ENCODE data around the gene OR4E2. TPM values are rescaled to one million over a fixed set of nuclear protein-coding genes. Genes with fewer than 3 reads are reported as not detected.
"Not testable (repeated sequence)": the region's sequence is repeated elsewhere in the genome, so short reads cannot be mapped to it uniquely, and the experiment has no call there.

Gene OR4E2
- total RNA-seq, 2 experiments from 2014 or later = not detected

- no peak for DNase-seq
- ATAC-seq (ENCODE audit: low read depth) = no peak
- Mint-ChIP-seq H3K9me3 (no peaks in the 10 kb centered on the region), H3K4me1 (no peaks in the 10 kb centered on the region), H3K4me3 (no peak overlapping the region), H3K27ac (no peak overlapping the region), H3K36me3 (no peaks in the 10 kb centered on the region), H3K27me3 (peaks cover 27% of the 10 kb centered on the region)
- POLR2A ChIA-PET = no interaction called here
These were observed 14.7 kb downstream of the OR4E2 start for GRCh38 chr14:21668377-21668776.

GRCh38 chr14:21669284-21669683 lies 15.6 kb downstream of the OR4E2 start:
- Mint-ChIP-seq H3K9me3 (no peaks in the 10 kb centered on the region), H3K4me1 (no peaks in the 10 kb centered on the region)
- POLR2A ChIA-PET = no interaction called here

GRCh38 chr14:21671371-21671770 lies 17.7 kb downstream of the OR4E2 start:
- H3K4me1 Mint-ChIP-seq = no peaks in the 10 kb centered on the region
- POLR2A ChIA-PET = no interaction called here
- DNase-seq = no peak
- no peak for ATAC-seq (ENCODE audit: low read depth)
- H3K27ac Mint-ChIP-seq = no peak overlapping the region
- H3K4me3 Mint-ChIP-seq = no peak overlapping the region
- H3K27me3 Mint-ChIP-seq = peaks cover 21% of the 10 kb centered on the region
- H3K36me3 Mint-ChIP-seq = no peaks in the 10 kb centered on the region
- H3K9me3 Mint-ChIP-seq = peaks cover 1% of the 10 kb centered on the region

More at GRCh38 chr14:21669284-21669683, 15.6 kb downstream of the OR4E2 start:
- H3K4me3 Mint-ChIP-seq = no peak overlapping the region
- ATAC-seq (ENCODE audit: low read depth) = no peak
- DNase-seq = no peak
- no peaks in the 10 kb centered on the region for H3K36me3 Mint-ChIP-seq
- peaks cover 27% of the 10 kb centered on the region for H3K27me3 Mint-ChIP-seq
- H3K27ac Mint-ChIP-seq = no peak overlapping the region

GRCh38 chr14:21672116-21672515 lies 18.5 kb downstream of the OR4E2 start:
- POLR2A ChIA-PET = no interaction called here
- H3K36me3 Mint-ChIP-seq = no peaks in the 10 kb centered on the region
- DNase-seq (no peak), ATAC-seq (ENCODE audit: low read depth) (no peak)
- H3K4me3 Mint-ChIP-seq = no peak overlapping the region
- peaks cover 1% of the 10 kb centered on the region for H3K9me3 Mint-ChIP-seq
- peaks cover 21% of the 10 kb centered on the region for H3K27me3 Mint-ChIP-seq
- no peak overlapping the region for H3K27ac Mint-ChIP-seq
- H3K4me1 Mint-ChIP-seq = no peaks in the 10 kb centered on the region

- no peak for DNase-seq
- Mint-ChIP-seq H3K4me3 (no peak within 1 kb of the TSS), H3K27ac (no peak within 1 kb of the TSS), H3K27me3 (peaks cover 24% of the 10 kb centered on the region), H3K9me3 (peaks cover 1% of the 10 kb centered on the region), H3K36me3 (no peaks in the 10 kb centered on the region), H3K4me1 (no peaks in the 10 kb centered on the region)
- POLR2A ChIA-PET = no interaction called here
- ATAC-seq (ENCODE audit: low read depth) = no peak
These were observed 20.1 kb downstream of the OR4E2 start, which contains the start of gene OR4E1 for GRCh38 chr14:21673718-21674117. Gene OR4E1 (minus strand): TSS chr14:21673818. CDS start chr14:21670935, 2,883 bp downstream.

GRCh38 chr14:21675566-21675965 lies 21.9 kb downstream of the OR4E2 start:
- no peak overlapping the region for H3K27ac Mint-ChIP-seq
- no peaks in the 10 kb centered on the region for H3K36me3 Mint-ChIP-seq
- no peaks in the 10 kb centered on the region for H3K4me1 Mint-ChIP-seq
- peaks cover 17% of the 10 kb centered on the region for H3K27me3 Mint-ChIP-seq
- no peak for DNase-seq
- no peak overlapping the region for H3K4me3 Mint-ChIP-seq
- POLR2A ChIA-PET = no interaction called here
- ATAC-seq (ENCODE audit: low read depth) = no peak
- peaks cover 1% of the 10 kb centered on the region for H3K9me3 Mint-ChIP-seq

GRCh38 chr14:21680072-21680471 lies 26.4 kb downstream of the OR4E2 start:
- Mint-ChIP-seq H3K27ac (no peak overlapping the region), H3K27me3 (peaks cover 22% of the 10 kb centered on the region), H3K4me1 (no peaks in the 10 kb centered on the region), H3K4me3 (no peak overlapping the region), H3K36me3 (no peaks in the 10 kb centered on the region), H3K9me3 (peaks cover 1% of the 10 kb centered on the region)
- ATAC-seq (ENCODE audit: low read depth) = no peak
- DNase-seq = no peak
- POLR2A ChIA-PET = no interaction called here

- H3K27ac Mint-ChIP-seq = no peak overlapping the region
- no peak for ATAC-seq (ENCODE audit: low read depth)
- H3K27me3 Mint-ChIP-seq = peaks cover 31% of the 10 kb centered on the region
- no peaks in the 10 kb centered on the region for H3K36me3 Mint-ChIP-seq
- H3K4me1 Mint-ChIP-seq = no peaks in the 10 kb centered on the region
- POLR2A ChIA-PET = no interaction called here
- no peak for DNase-seq
- no peaks in the 10 kb centered on the region for H3K9me3 Mint-ChIP-seq
- H3K4me3 Mint-ChIP-seq = no peak overlapping the region
These were observed 32.8 kb downstream of the OR4E2 start for GRCh38 chr14:21686468-21686867.

GRCh38 chr14:21694425-21694824 lies 40.8 kb downstream of the OR4E2 start:
- H3K27ac Mint-ChIP-seq = no peak overlapping the region
- no peaks in the 10 kb centered on the region for H3K36me3 Mint-ChIP-seq
- H3K4me3 Mint-ChIP-seq = no peak overlapping the region
- H3K9me3 Mint-ChIP-seq = no peaks in the 10 kb centered on the region
- ATAC-seq (ENCODE audit: low read depth) (no peak), DNase-seq (no peak)
- no peaks in the 10 kb centered on the region for H3K4me1 Mint-ChIP-seq
- peaks cover 10% of the 10 kb centered on the region for H3K27me3 Mint-ChIP-seq
- POLR2A ChIA-PET = no interaction called here

GRCh38 chr14:21697662-21698061 lies 44.0 kb downstream of the OR4E2 start:
- ATAC-seq (ENCODE audit: low read depth); H3K27ac Mint-ChIP-seq; H3K9me3 Mint-ChIP-seq; H3K36me3 Mint-ChIP-seq; DNase-seq; H3K27me3 Mint-ChIP-seq; POLR2A ChIA-PET; H3K4me1 Mint-ChIP-seq; H3K4me3 Mint-ChIP-seq: not testable (repeated sequence)

GRCh38 chr14:21698538-21698937 lies 44.9 kb downstream of the OR4E2 start:
- POLR2A ChIA-PET; H3K36me3 Mint-ChIP-seq; ATAC-seq (ENCODE audit: low read depth); H3K4me1 Mint-ChIP-seq; H3K4me3 Mint-ChIP-seq; H3K27me3 Mint-ChIP-seq; H3K27ac Mint-ChIP-seq; DNase-seq; H3K9me3 Mint-ChIP-seq: not testable (repeated sequence)

- H3K27ac Mint-ChIP-seq = no peak overlapping the region
- H3K4me3 Mint-ChIP-seq = no peak overlapping the region
- H3K4me1 Mint-ChIP-seq = peaks cover 10% of the 10 kb centered on the region
- peaks cover 4% of the 10 kb centered on the region for H3K27me3 Mint-ChIP-seq
- no peaks in the 10 kb centered on the region for H3K9me3 Mint-ChIP-seq
- ATAC-seq (ENCODE audit: low read depth) = no peak
- no peak for DNase-seq
- no peaks in the 10 kb centered on the region for H3K36me3 Mint-ChIP-seq
- POLR2A ChIA-PET = no interaction called here
These were observed 45.9 kb downstream of the OR4E2 start for GRCh38 chr14:21699551-21699950.

- Mint-ChIP-seq H3K27ac (no peak overlapping the region), H3K36me3 (peaks cover 7% of the 10 kb centered on the region), H3K4me1 (peaks cover 10% of the 10 kb centered on the region), H3K27me3 (peaks cover 9% of the 10 kb centered on the region), H3K9me3 (no peaks in the 10 kb centered on the region), H3K4me3 (no peak overlapping the region)
- DNase-seq (no peak), ATAC-seq (ENCODE audit: low read depth) (no peak)
- POLR2A ChIA-PET = no interaction called here
These were observed 48.7 kb downstream of the OR4E2 start for GRCh38 chr14:21702316-21702715.

- H3K9me3 Mint-ChIP-seq = no peaks in the 10 kb centered on the region
- DNase-seq = no peak
- H3K36me3 Mint-ChIP-seq = peaks cover 7% of the 10 kb centered on the region
- peaks cover 13% of the 10 kb centered on the region for H3K27me3 Mint-ChIP-seq
- peak; percentile 50 for ATAC-seq (ENCODE audit: low read depth)
- no peak overlapping the region for H3K27ac Mint-ChIP-seq
- no peak overlapping the region for H3K4me3 Mint-ChIP-seq
- peaks cover 10% of the 10 kb centered on the region for H3K4me1 Mint-ChIP-seq
- POLR2A ChIA-PET = no interaction called here
These were observed 50.0 kb downstream of the OR4E2 start for GRCh38 chr14:21703357-21704326.

Measured in activated naive CD8-positive, alpha-beta T cell treated with anti-CD3 and anti-CD28 coated beads, Interleukin-2, amount 10 ng/mL, durations not matched to agents 7 days and 5 days (primary cell).